RWPE1 (cell line): Measurements from ENCODE around the gene SLC6A6.

Source experiments
- CTCF ChIA-PET: fragments of 350-600 bp; sonication (Branson Sonifier 250); formaldehyde crosslinking; extraction: SDS; loops from one replicate; lab custom pipeline; 2021; lab: Yijun Ruan, JAX
- POLR2A ChIA-PET: fragments of 400-600 bp; formaldehyde crosslinking; extraction: SDS; loops from one replicate; lab custom pipeline; 2020; ENCODE audit warnings: antibody characterized with exemption; ENCODE audit not compliant: low non-redundant PET; lab: Yijun Ruan, JAX
- DNase-seq: peaks from one replicate; pipeline ENCODE4 v3.0.0; 2012; ENCODE audit warnings: low spot score
- H3K27ac ChIP-seq: fragments of 450-650 bp; 2 replicates; pipeline ENCODE4 v1.5.1; 2017
- TF ChIP-seq, protein P1 (sequence below): fragments of 450-650 bp; conservative IDR thresholded peaks from 2 replicates; pipeline ENCODE4 v1.5.1; 2017; ENCODE audit warnings: low read depth, mild to moderate bottlenecking

SLC6A6 gene

DNA sequence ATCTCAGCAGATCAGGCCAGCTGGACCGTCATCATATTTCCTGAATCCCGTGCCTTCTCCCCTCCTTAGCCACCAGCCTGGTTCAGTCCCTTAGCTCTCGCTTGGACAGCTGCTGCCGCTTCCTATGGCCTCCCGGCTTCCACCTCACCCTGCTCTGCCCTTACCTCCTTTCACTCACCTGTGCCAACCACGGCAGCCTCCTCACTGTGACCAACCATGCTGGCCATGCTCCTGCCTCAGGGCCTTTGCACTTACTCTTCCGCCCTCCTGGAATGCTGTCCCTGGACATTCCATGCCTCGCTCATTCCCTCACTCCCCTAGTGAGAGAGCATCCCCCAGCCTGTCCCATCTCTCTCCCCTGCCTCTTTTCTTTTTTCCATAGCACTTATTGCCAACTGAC, 118.6 kb downstream of the SLC6A6 start:
- no peak overlapping the region for H3K27ac ChIP-seq
- POLR2A ChIA-PET: no interaction called here
- CTCF ChIA-PET: no interaction called here
- DNase-seq: no peak
- TF ChIP-seq, protein P1, sequence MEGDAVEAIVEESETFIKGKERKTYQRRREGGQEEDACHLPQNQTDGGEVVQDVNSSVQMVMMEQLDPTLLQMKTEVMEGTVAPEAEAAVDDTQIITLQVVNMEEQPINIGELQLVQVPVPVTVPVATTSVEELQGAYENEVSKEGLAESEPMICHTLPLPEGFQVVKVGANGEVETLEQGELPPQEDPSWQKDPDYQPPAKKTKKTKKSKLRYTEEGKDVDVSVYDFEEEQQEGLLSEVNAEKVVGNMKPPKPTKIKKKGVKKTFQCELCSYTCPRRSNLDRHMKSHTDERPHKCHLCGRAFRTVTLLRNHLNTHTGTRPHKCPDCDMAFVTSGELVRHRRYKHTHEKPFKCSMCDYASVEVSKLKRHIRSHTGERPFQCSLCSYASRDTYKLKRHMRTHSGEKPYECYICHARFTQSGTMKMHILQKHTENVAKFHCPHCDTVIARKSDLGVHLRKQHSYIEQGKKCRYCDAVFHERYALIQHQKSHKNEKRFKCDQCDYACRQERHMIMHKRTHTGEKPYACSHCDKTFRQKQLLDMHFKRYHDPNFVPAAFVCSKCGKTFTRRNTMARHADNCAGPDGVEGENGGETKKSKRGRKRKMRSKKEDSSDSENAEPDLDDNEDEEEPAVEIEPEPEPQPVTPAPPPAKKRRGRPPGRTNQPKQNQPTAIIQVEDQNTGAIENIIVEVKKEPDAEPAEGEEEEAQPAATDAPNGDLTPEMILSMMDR: no peak

DNA sequence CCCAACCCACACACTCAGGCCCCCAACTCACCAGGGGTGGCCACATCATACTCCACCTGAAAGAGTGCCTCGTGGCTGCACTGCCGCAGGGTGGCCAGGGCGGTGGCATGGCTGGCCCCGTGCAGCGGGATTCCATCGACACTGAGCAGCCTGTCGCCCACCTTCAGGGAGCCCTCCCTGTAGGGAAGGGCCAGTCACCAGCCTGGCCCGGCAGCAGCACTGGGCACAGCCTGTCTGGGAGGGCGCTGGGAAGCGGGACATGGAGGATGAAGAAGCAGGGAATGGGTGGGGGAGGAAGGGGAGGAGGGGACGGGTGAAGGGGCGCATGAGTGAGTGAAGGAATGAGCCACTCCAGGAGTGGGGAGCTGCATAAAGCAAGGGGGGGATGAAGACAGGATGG, 119.2 kb downstream of the SLC6A6 start:
- DNase-seq: no peak
- H3K27ac ChIP-seq: no peak overlapping the region
- CTCF ChIA-PET: no interaction called here
- TF ChIP-seq, protein P1: no peak
- POLR2A ChIA-PET: no interaction called here

DNA sequence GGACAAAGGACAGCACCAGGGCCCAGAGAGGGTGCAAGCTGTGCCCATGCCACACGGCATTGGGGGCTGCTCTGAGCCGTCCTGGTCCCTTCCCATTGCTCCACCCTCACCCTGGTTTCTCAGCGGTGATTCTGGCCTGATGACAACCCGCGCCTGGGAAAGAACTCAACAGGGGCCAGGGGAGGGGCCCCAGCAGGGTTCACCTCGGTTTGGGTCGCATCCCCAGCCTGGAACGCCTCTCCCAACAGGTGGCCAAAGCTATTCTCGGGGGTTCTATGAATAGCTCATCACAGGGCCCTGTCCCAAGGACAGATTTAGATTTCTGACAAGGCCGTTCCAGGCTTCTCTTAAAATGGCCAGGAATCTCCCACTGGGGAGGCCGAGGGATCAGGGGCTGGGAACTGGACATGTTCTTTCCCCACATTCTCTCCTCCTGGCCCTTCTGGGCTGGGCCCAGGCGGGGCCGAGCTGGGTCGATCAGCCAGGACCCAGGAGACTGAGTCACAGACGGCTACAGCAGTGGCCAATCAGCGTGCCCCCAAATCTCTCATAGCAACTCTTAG, 119.8 kb downstream of the SLC6A6 start:
- H3K27ac ChIP-seq: no peak overlapping the region
- DNase-seq: no peak
- ChIA-PET POLR2A (no interaction called here), CTCF (no interaction called here)
- TF ChIP-seq, protein P1: no peak

DNA sequence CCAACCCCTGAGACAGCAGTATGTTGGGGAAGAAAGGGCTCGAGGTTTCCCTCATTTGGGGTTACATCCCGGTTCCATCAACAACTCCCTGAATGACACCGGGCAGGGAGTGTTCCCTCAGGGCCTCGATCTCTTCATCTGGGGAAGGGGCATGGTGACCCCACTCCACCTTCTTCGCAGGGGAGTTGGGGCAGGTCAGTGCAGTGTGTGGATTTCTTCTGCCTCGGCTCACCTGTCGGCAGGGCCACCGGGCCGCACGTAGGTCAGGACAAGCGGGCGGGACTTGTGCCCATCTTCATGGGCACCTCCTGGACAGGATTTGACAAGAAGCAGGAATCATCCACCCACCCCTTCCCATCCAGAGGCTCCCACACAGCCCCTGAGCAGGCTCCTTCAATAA, 120.4 kb downstream of the SLC6A6 start:
- no peak overlapping the region for H3K27ac ChIP-seq
- POLR2A ChIA-PET: no interaction called here
- TF ChIP-seq, protein P1: no peak
- CTCF ChIA-PET: no interaction called here
- no peak for DNase-seq

DNA sequence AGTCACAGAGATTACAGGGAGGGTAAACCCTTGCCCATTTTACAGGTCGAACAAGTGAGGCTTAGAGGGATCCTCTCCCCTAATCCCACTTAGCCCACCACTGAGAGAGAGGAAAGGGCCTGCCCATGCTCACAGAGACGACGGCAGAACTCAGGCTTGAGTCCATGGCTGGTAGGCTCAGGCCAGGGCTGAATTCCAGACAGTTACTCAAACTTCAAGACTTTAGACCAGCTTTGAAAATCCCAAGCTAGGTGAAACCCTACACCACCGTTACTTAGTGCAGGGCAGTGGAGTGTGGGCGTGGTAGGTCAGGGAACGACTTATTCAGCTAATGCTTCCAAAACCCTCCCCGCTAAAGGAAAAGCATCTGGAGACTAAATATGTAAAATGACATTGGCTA, 121.4 kb downstream of the SLC6A6 start:
- TF ChIP-seq, protein P1: no peak
- H3K27ac ChIP-seq: no peak overlapping the region
- DNase-seq: no peak
- ChIA-PET POLR2A (no interaction called here), CTCF (no interaction called here)

DNA sequence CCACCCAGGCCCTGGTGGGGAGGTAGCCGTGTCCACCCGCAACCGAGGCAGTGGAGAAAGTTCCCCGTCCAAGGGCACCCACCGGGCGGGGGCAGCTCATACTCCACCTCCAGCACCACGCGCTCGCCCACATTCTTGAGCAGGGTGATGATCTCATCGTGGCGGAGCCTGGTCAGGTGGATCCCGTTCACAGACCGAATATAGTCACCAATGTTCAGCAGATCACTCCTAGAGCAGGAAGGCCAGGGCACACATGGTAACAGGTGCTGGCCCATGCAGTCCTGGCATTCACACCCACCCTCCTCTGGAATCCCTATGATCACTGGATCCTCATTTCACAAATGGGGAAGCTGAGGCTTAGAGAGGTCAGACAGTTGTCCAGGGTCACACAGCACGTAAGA, 121.9 kb downstream of the SLC6A6 start:
- TF ChIP-seq, protein P1: no peak
- no peak for DNase-seq
- no peak overlapping the region for H3K27ac ChIP-seq
- ChIA-PET CTCF (no interaction called here), POLR2A (no interaction called here)
